Measurements from ENCODE around the gene CLEC18C. TPM values are rescaled to one million over a fixed set of nuclear protein-coding genes. Genes with fewer than 3 reads are reported as not detected.
"Not testable (repeated sequence)": the region's sequence is repeated elsewhere in the genome, so short reads cannot be mapped to it uniquely, and the experiment has no call there.

The CLEC18C gene
- total RNA-seq (2014; rRNA removed; shearing (Covaris generic)) = not detected in 2 replicates
- polyA plus RNA-seq (2015; cell fraction: cytosol; rRNA removed) = not detected in 2 replicates
- 1.3 and 1.6 TPM in 2 replicates for polyA plus RNA-seq (2015; cell fraction: nucleus; rRNA removed)

DNA sequence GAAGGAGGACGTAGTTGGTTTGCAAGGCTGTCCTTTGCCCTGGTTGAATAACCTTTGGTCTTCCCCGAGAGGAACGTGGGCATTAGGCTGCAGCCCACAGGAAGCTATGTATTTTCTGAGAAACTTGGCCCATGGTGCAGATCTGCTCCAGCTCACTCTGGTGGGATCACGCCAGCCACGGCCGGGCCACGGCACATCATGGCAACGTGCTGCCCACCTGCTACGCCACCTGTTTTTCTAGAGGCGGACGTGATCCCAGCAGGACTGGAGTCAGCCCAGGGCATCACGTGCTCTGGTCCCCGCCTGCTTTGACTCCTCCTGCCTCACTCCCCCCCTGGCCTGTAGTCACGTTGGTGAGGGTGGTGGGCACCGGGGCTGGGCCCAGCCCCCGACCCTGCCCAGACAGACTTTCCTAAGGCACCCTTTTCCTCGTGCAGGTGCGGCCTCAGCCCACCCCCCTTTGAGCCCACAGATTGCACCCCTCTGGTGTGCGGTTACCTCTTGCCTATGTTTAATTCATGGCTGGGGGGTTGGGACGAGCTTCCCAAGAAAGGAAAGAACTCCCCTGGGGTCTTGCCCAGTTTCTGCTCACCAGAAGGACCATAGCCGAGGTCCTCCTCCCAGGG, at the start of gene CLEC18C:
Gene CLEC18C, plus strand, starts transcription at position 576 of the 626 bp plus-strand sequence. CDS start 492 bp downstream, outside the sequence.
- DNase-seq (ENCODE audit: low read depth, low spot score); in situ Hi-C loops (cut with HindIII; ENCODE audit: low pct_unique_long_range_greater_than_20kb, low sequenced_read_pairs): not testable (repeated sequence)

- in situ Hi-C loops (cut with HindIII; ENCODE audit: low pct_unique_long_range_greater_than_20kb, low sequenced_read_pairs); DNase-seq (ENCODE audit: low read depth, low spot score): not testable (repeated sequence)
These were observed 49.8 kb upstream of the CLEC18C start for GRCh38 chr16:70123822-70124221.

DNA sequence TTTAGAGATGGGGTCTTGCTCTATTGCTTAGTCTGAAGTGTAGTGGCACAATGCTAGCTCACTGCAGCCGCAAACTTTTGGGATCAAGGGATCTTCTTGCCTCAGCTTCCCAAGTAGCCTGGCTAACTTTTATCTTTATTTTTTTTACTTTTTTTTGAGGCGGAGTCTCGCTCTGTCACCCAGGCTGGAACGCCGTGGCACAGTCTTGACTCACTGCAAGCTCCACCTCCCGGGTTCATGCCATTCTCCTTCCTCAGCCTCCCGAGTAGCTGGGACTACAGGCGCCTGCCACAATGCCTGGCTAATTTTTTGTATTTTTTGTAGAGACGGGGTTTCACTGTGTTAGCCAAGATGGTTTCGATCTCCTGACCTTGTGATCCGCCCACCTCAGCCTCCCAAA, 47.4 kb upstream of the CLEC18C start:
- DNase-seq (ENCODE audit: low read depth, low spot score); in situ Hi-C loops (cut with HindIII; ENCODE audit: low pct_unique_long_range_greater_than_20kb, low sequenced_read_pairs): not testable (repeated sequence)

DNA sequence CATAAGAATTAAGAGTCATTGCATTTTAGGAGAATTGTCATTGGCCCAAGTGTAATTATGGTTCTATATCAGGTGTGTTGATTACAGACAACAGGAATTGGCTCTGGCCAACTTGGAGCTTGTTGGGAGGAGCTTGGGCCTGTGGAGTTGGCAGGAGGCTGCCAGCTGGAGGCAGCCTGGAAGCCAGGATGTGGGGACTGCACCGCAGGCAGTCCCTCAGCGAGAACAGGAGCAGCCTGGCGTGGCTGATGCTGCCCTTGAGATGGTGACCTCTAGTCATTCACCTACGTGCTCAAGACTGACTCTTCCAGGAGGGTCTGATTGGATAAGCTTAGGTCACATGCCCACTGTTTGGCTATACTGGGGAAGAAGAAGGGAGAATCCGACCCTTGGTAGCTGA, 45.9 kb upstream of the CLEC18C start:
- in situ Hi-C loops (cut with HindIII; ENCODE audit: low pct_unique_long_range_greater_than_20kb, low sequenced_read_pairs) = not testable (repeated sequence)

DNA sequence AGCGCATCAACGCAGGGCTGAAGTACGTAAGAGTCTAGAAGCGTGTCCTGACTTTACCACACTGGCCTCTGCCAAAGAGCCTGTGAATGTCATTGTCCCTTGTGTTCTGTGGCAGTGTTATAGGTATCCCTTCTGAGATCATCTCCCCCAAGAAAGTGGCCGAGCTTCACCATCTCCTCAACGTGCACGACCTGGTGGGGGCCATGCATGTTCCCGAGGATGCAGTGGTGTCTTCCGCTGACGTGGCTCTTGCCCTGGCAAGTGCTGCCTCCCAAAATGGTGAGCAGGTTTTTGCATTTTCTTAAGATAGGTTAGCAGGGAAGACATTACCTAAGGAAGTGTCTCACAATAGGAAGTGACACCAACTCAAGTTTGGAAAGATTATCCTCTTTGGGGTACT, 44.7 kb upstream of the CLEC18C start:
- DNase-seq (ENCODE audit: low read depth, low spot score); in situ Hi-C loops (cut with HindIII; ENCODE audit: low pct_unique_long_range_greater_than_20kb, low sequenced_read_pairs): not testable (repeated sequence)

More for the DNA sequence above, 45.9 kb upstream of the CLEC18C start:
- DNase-seq (ENCODE audit: low read depth, low spot score) = not testable (repeated sequence)

GRCh38 chr16:70135796-70136195, 37.8 kb upstream of the CLEC18C start:
- in situ Hi-C loops (cut with HindIII; ENCODE audit: low pct_unique_long_range_greater_than_20kb, low sequenced_read_pairs) = not testable (repeated sequence)

DNA sequence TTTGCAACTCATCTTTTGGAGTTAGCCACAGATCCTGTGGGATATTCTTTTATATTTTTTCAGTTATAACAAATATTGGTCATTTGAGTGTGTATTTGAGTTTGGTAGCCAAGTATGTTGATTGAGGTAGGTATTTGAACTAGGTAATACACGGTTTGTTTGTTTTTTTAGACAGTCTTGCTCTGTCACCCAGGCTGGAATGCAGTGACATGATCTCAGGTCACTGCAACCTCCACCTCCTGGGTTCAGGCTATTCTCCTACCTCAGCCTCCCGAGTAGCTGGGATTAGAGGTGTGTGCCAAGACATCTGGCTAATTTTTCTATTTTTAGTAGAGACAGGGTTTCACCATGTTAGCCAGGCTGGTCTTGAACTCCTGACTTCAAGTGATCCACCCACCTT, 37.0 kb upstream of the CLEC18C start:
- in situ Hi-C loops (cut with HindIII; ENCODE audit: low pct_unique_long_range_greater_than_20kb, low sequenced_read_pairs) = not testable (repeated sequence)

More at GRCh38 chr16:70135796-70136195, 37.8 kb upstream of the CLEC18C start:
- not testable (repeated sequence) for DNase-seq (ENCODE audit: low read depth, low spot score)

DNA sequence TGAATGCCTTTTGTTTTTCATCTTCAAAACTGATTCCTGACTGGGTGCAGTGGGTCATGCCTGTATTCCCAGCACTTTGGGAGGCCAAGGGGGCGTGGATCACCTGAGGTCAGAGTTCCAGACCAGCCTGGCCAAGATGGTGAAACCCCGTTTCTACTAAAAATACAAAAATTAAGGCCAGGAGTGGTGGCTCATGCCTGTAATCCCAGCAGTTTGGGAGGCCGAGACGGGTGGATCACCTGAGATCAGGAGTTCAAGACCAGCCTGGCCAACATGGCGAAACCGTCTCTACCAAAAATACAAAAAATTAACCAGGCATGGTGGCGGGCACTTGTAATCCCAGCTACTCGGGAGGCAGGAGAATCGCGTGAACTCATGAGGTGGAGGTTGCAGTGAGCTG, 30.8 kb upstream of the CLEC18C start:
- DNase-seq (ENCODE audit: low read depth, low spot score); in situ Hi-C loops (cut with HindIII; ENCODE audit: low pct_unique_long_range_greater_than_20kb, low sequenced_read_pairs): not testable (repeated sequence)

More for the DNA sequence above, 37.0 kb upstream of the CLEC18C start:
- not testable (repeated sequence) for DNase-seq (ENCODE audit: low read depth, low spot score)

- DNase-seq (ENCODE audit: low read depth, low spot score); in situ Hi-C loops (cut with HindIII; ENCODE audit: low pct_unique_long_range_greater_than_20kb, low sequenced_read_pairs): not testable (repeated sequence)
These were observed 30.2 kb upstream of the CLEC18C start for GRCh38 chr16:70143231-70143895.

DNA sequence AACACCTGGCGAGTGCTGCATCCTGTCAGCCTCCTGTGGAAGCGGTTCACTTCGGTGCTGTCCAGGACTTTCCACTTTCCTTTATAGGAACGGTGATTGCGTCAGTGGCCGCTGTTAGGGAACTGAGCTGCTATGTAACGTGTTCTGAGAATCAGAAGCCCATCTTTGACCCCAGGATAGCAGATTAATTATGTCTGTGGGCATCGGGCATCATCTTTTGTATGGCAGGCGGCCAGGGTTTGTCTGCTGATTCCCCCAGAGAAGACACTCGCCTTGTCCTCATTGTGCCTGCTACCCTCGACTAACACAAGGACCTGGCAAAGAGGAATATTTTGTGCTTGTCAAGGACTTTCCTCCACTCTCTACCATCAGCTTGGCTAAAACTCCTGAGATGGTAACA, 25.7 kb upstream of the CLEC18C start:
- DNase-seq (ENCODE audit: low read depth, low spot score) = not testable (repeated sequence)

GRCh38 chr16:70148453-70148852, 25.1 kb upstream of the CLEC18C start:
- in situ Hi-C loops (cut with HindIII; ENCODE audit: low pct_unique_long_range_greater_than_20kb, low sequenced_read_pairs); DNase-seq (ENCODE audit: low read depth, low spot score): not testable (repeated sequence)

More for the DNA sequence above, 25.7 kb upstream of the CLEC18C start:
- in situ Hi-C loops (cut with HindIII; ENCODE audit: low pct_unique_long_range_greater_than_20kb, low sequenced_read_pairs) = not testable (repeated sequence)

DNA sequence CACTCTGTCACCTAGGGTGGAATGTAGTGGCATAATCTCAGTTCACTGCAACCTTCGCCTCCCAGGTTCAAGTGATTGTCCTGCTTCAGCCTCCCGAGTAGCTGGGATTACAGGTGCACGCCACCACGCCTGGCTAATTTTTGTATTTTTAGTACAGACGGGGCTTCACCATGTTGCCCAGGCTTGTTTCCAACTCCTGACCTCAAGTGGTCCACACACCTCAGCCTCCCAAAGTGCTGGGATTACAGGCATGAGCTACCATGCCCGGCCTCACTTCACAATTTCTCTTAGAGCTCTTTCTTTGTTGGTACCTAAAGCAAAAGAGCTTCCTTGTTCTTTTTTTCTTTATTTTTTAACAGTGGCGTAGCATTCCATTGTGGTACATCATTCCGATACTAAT, 24.3 kb upstream of the CLEC18C start:
- DNase-seq (ENCODE audit: low read depth, low spot score); in situ Hi-C loops (cut with HindIII; ENCODE audit: low pct_unique_long_range_greater_than_20kb, low sequenced_read_pairs): not testable (repeated sequence)

DNA sequence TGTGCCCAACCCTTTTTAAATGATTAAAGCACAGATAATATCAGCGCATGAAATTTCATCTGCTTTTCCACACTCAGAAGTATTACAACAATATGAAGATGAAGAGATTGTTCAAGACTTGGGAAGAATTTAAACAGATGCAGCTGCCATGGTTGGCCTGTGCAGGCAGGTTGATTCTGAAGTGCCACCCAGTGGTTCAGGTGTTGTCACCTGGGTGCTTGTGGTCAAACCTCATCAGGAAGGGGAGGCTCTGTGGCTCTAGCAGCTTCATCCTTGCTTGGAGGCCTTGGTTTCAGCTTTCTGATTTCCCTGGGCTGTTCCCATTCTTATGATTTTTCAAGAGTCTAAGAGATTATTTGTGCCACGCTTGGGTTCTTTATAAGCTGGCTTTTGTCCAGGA, 22.2 kb upstream of the CLEC18C start:
- in situ Hi-C loops (cut with HindIII; ENCODE audit: low pct_unique_long_range_greater_than_20kb, low sequenced_read_pairs) = no loop called here
- no peak for DNase-seq (ENCODE audit: low read depth, low spot score)

DNA sequence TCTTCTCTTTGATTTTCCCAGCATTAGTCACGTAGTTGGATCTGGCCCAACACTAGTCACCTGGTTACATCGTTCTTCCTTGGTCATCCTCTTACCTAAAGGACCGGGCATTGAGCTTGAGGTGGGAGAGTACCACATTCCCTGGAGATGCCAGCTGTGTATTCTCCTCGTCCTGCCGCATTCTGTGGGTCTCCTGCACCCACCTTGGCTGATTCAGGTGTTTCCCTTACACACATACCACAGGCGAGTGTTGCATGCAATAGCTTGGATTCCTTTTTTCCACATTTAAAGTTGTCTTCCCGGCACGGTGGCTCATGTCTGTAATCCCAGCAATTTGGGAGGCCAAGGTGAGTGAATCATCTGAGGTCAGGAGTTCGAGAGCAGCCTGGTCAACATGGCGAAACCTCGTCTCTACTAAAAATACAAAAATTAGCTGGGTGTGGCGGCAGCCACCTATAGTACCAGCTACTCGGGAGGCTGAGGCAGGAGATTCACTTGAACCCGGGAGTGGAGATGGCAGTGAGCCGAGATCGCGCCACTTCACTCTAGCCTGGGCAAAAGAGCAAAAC, 21.6 kb upstream of the CLEC18C start:
- no peak for DNase-seq (ENCODE audit: low read depth, low spot score)
- in situ Hi-C loops (cut with HindIII; ENCODE audit: low pct_unique_long_range_greater_than_20kb, low sequenced_read_pairs) = no loop called here

DNA sequence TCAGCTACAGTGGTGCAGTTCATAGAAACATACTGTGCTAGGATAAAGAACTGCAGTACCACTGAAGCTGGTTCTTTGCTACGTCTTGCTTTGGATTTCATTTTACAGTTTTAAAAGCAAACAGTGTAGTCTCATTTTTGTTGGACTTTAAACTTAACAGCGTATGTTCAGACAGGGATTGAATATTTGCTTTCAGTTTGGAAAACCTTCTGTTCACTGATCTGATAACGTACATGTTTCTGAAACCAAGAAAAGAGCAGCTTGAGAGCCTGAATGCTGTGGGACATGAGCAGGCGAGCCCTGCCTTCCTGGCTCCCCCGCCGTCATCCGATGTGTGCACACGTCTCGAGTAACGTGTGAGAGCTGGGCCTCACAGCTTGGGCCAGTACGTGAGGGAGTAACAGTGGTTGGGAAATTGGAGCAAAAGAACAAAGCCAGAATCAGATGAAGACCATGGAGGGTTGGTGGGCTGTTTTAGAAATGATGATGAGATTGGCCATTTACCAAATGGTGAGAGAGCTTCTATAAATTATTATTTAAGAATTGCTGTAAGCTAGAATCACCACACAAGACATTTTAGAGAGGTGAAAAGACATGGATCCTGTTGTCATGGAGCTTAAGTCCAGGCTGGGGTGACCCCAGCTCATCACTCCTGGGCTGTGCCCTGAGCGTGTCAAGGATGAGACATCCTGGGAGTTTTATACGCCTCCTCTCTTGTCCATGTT, 20.8 kb upstream of the CLEC18C start:
- DNase-seq (ENCODE audit: low read depth, low spot score) = no peak
- in situ Hi-C loops (cut with HindIII; ENCODE audit: low pct_unique_long_range_greater_than_20kb, low sequenced_read_pairs) = no loop called here

- in situ Hi-C loops (cut with HindIII; ENCODE audit: low pct_unique_long_range_greater_than_20kb, low sequenced_read_pairs); DNase-seq (ENCODE audit: low read depth, low spot score): not testable (repeated sequence)
These were observed 18.9 kb upstream of the CLEC18C start for GRCh38 chr16:70154736-70155135.

DNA sequence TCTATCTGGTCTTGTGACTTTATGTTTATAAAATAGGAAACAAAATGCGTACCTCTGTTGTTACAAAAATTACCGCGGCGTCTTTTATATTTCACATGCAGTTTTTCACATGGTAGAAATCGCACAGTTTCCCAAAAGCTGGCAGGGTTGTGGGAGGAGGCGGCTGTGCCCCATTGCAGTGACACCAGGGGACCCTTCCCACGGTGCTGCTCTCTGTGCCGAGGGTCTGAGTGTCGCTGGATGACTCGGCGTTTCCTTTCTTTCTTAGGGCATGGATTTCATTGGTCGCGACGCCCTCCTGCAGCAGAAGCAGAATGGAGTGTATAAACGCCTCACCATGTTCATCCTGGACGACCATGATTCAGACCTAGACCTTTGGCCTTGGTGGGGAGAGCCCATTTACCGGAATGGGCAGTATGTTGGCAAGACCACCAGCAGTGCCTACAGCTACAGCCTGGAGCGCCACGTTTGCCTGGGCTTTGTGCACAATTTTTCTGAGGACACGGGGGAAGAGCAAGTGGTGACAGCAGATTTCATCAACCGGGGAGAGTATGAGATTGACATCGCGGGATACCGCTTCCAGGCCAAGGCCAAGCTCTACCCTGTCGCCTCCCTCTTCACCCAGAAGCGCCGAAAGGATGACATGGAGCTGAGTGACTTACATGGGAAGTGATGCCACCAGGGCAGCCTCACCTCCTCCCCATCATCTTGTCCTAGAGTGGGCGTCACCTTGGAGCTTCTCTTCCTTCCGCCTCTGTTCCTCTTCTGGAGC, 17.2 kb upstream of the CLEC18C start:
- DNase-seq (ENCODE audit: low read depth, low spot score) = no peak

More for the DNA sequence above, 17.2 kb upstream of the CLEC18C start:
- in situ Hi-C loops (cut with HindIII; ENCODE audit: low pct_unique_long_range_greater_than_20kb, low sequenced_read_pairs) = no loop called here

All from SK-MEL-5 (cell line).